Neural cell (in vitro differentiated cells): ENCODE data around the gene VPS33B. TPM values are rescaled to one million over a fixed set of nuclear protein-coding genes. Genes with fewer than 3 reads are reported as not detected.

Source experiments
- H2AFZ ChIP-seq: fragments of 200-600, 300-800 bp; sonication (generic), shearing (Covaris generic); 2 replicates; pipeline ENCODE4 v1.6.0; 2014; ENCODE audit warnings: low read depth, mild to moderate bottlenecking, antibody characterized with exemption, low read length, moderate library complexity
- H3F3A ChIP-seq: fragments of 200-600 bp; shearing (Covaris generic); 2 replicates; pipeline ENCODE4 v1.6.1; 2016; ENCODE audit warnings: mild to moderate bottlenecking, moderate library complexity, mixed read lengths, antibody characterized with exemption, low read length; ENCODE audit not compliant: insufficient read depth, poor library complexity, severe bottlenecking
- H3K27ac ChIP-seq: fragments of 200-600, 300-800 bp; sonication (generic), shearing (Covaris generic); 2 replicates; pipeline ENCODE4 v1.5.1; 2014; ENCODE audit warnings: mild to moderate bottlenecking, low read length, moderate library complexity
- H3K27me3 ChIP-seq: fragments of 300-800, 200-600 bp; sonication (generic), shearing (Covaris generic); 2 replicates; pipeline ENCODE4 v1.6.0; 2014; ENCODE audit warnings: mild to moderate bottlenecking, low read depth, low read length, moderate library complexity; ENCODE audit not compliant: insufficient read depth
- H3K36me3 ChIP-seq: fragments of 300-800, 200-600 bp; sonication (generic), shearing (Covaris generic); 2 replicates; pipeline ENCODE4 v1.5.1; 2014; ENCODE audit warnings: mild to moderate bottlenecking, antibody characterized with exemption, low read length, moderate library complexity; ENCODE audit not compliant: insufficient read depth
- H3K4me2 ChIP-seq: fragments of 300-800, 200-600 bp; sonication (generic), shearing (Covaris generic); 2 replicates; pipeline ENCODE4 v1.6.0; 2014; ENCODE audit warnings: mild to moderate bottlenecking, low read length
- H3K4me3 ChIP-seq: fragments of 300-800, 200-600 bp; sonication (generic), shearing (Covaris generic); 2 replicates; pipeline ENCODE4 v1.5.1; 2014; ENCODE audit warnings: mild to moderate bottlenecking, low read length, moderate library complexity
- H3K79me2 ChIP-seq: fragments of 200-600 bp; shearing (Covaris generic); replicated peaks from 2 replicates; pipeline ENCODE4 v1.6.0; 2014; ENCODE audit warnings: mild to moderate bottlenecking, low read length, moderate library complexity; ENCODE audit not compliant: insufficient read depth
- H3K9ac ChIP-seq: fragments of 300-800, 200-600 bp; sonication (generic), shearing (Covaris generic); 2 replicates; pipeline ENCODE4 v1.6.1; 2016; ENCODE audit warnings: mild to moderate bottlenecking, low read length, mixed read lengths
- H3K9me2 ChIP-seq: fragments of 200-600 bp; shearing (Covaris generic); 2 replicates; pipeline ENCODE4 v1.6.1; 2016; ENCODE audit warnings: mild to moderate bottlenecking, low read length, mixed read lengths; ENCODE audit not compliant: insufficient read depth
- H3K9me3 ChIP-seq: fragments of 200-600, 300-800 bp; sonication (generic), shearing (Covaris generic); 2 replicates; pipeline ENCODE4 v1.6.1; 2016; ENCODE audit warnings: mild to moderate bottlenecking, mixed run types, low read length, moderate library complexity, mixed read lengths
- H4K20me1 ChIP-seq: fragments of 200-600 bp; shearing (Covaris generic); 2 replicates; pipeline ENCODE4 v1.6.1; 2016; ENCODE audit warnings: mild to moderate bottlenecking, mixed run types; ENCODE audit not compliant: insufficient read depth
- EP300 ChIP-seq: fragments of 450-650 bp; conservative IDR thresholded peaks from 2 replicates; pipeline ENCODE4 v1.6.1; 2014; ENCODE audit warnings: antibody characterized with exemption, mild to moderate bottlenecking, moderate library complexity; ENCODE audit not compliant: poor library complexity, severe bottlenecking
- EZH2 ChIP-seq: fragments of 200-600, 300-800 bp; shearing (Covaris generic), sonication (generic); IDR thresholded peaks from 2 replicates; pipeline ENCODE4 v1.6.1; 2014; ENCODE audit warnings: antibody characterized with exemption, low read length, borderline replicate concordance, mild to moderate bottlenecking; ENCODE audit not compliant: insufficient read depth, poor library complexity, severe bottlenecking
- MXI1 ChIP-seq: fragments of 450-650 bp; conservative IDR thresholded peaks from 2 replicates; pipeline ENCODE4 v1.6.1; 2014; ENCODE audit warnings: antibody characterized with exemption, mild to moderate bottlenecking; ENCODE audit not compliant: poor library complexity, severe bottlenecking
- POLR2AphosphoS5 ChIP-seq: IDR thresholded peaks from 2 replicates; pipeline ENCODE4 v1.6.1; 2012
- RAD21 ChIP-seq: fragments of 450-650 bp; conservative IDR thresholded peaks from 2 replicates; pipeline ENCODE4 v1.6.1; 2014; ENCODE audit warnings: antibody characterized with exemption, mild to moderate bottlenecking, moderate library complexity
- SMC3 ChIP-seq: fragments of 450-650 bp; conservative IDR thresholded peaks from 2 replicates; pipeline ENCODE4 v1.6.1; 2014; ENCODE audit warnings: antibody characterized with exemption, mild to moderate bottlenecking, moderate library complexity; ENCODE audit not compliant: poor library complexity
- TAF1 ChIP-seq: IDR thresholded peaks from 2 replicates; pipeline ENCODE4 v1.6.1; 2012; ENCODE audit warnings: low read depth
- polyA plus RNA-seq: library from polyadenylated mRNA; depleted of rRNA; stranded (reverse); fragments of >200 nt; gene quantifications from 2 replicates; pipeline ENCODE4 v1.2.3, GENCODE V29; 2014
- TF ChIP-seq, protein P1 (sequence below): IDR thresholded peaks from 2 replicates; pipeline ENCODE4 v1.6.1; 2012; ENCODE audit warnings: borderline replicate concordance
- TF ChIP-seq, protein P2 (sequence below): fragments of 450-650 bp; IDR thresholded peaks from 2 replicates; pipeline ENCODE4 v1.5.1; 2014; ENCODE audit warnings: antibody characterized with exemption, mild to moderate bottlenecking, moderate library complexity; ENCODE audit not compliant: poor library complexity, severe bottlenecking

Gene VPS33B
- polyA plus RNA-seq, 1 donor from 2014 or later, result 54.9 TPM

DNA sequence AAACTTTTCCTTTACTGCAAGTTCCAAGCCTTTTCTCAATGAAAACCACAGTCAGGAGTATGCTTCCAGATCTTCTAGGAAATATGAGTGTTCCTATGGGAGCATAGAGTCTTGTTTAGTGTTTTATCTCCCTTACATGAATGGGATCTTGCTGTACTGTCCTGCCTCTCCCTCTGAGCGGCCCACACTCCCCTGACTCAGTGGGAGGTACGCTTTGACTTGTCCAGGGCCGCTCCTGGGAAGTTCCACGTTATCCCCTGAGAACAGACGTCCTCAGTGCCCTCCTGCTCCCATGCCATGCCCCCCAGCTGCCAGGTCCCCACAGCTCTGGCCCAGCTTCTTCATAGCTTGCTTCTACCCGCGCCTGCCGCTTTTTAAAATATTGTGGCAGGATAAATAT is 28.9 kb upstream of the VPS33B start:
- H3K4me3 ChIP-seq, result no peak overlapping the region
- H3K4me2 ChIP-seq, result no peak overlapping the region
- no peaks in the 10 kb centered on the region for H3K36me3 ChIP-seq
- no peak overlapping the region for H3K9ac ChIP-seq
- H3F3A ChIP-seq, result no peaks in the 10 kb centered on the region
- no peaks in the 10 kb centered on the region for H3K79me2 ChIP-seq
- TF ChIP-seq SMC3 (no peak), EZH2 (no peak), TAF1 (no peak), RAD21 (no peak), EP300 (no peak), POLR2AphosphoS5 (no peak), MXI1 (no peak)
- TF ChIP-seq, protein P1, sequence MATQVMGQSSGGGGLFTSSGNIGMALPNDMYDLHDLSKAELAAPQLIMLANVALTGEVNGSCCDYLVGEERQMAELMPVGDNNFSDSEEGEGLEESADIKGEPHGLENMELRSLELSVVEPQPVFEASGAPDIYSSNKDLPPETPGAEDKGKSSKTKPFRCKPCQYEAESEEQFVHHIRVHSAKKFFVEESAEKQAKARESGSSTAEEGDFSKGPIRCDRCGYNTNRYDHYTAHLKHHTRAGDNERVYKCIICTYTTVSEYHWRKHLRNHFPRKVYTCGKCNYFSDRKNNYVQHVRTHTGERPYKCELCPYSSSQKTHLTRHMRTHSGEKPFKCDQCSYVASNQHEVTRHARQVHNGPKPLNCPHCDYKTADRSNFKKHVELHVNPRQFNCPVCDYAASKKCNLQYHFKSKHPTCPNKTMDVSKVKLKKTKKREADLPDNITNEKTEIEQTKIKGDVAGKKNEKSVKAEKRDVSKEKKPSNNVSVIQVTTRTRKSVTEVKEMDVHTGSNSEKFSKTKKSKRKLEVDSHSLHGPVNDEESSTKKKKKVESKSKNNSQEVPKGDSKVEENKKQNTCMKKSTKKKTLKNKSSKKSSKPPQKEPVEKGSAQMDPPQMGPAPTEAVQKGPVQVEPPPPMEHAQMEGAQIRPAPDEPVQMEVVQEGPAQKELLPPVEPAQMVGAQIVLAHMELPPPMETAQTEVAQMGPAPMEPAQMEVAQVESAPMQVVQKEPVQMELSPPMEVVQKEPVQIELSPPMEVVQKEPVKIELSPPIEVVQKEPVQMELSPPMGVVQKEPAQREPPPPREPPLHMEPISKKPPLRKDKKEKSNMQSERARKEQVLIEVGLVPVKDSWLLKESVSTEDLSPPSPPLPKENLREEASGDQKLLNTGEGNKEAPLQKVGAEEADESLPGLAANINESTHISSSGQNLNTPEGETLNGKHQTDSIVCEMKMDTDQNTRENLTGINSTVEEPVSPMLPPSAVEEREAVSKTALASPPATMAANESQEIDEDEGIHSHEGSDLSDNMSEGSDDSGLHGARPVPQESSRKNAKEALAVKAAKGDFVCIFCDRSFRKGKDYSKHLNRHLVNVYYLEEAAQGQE, result no peak
- TF ChIP-seq, protein P2, sequence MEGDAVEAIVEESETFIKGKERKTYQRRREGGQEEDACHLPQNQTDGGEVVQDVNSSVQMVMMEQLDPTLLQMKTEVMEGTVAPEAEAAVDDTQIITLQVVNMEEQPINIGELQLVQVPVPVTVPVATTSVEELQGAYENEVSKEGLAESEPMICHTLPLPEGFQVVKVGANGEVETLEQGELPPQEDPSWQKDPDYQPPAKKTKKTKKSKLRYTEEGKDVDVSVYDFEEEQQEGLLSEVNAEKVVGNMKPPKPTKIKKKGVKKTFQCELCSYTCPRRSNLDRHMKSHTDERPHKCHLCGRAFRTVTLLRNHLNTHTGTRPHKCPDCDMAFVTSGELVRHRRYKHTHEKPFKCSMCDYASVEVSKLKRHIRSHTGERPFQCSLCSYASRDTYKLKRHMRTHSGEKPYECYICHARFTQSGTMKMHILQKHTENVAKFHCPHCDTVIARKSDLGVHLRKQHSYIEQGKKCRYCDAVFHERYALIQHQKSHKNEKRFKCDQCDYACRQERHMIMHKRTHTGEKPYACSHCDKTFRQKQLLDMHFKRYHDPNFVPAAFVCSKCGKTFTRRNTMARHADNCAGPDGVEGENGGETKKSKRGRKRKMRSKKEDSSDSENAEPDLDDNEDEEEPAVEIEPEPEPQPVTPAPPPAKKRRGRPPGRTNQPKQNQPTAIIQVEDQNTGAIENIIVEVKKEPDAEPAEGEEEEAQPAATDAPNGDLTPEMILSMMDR, result no peak
- no peak overlapping the region for H3K27ac ChIP-seq
- H4K20me1 ChIP-seq, result no peaks in the 10 kb centered on the region
- H3K9me2 ChIP-seq, result no peaks in the 10 kb centered on the region
- no peak overlapping the region for H2AFZ ChIP-seq
- no peaks in the 10 kb centered on the region for H3K27me3 ChIP-seq
- H3K9me3 ChIP-seq, result no peaks in the 10 kb centered on the region

DNA sequence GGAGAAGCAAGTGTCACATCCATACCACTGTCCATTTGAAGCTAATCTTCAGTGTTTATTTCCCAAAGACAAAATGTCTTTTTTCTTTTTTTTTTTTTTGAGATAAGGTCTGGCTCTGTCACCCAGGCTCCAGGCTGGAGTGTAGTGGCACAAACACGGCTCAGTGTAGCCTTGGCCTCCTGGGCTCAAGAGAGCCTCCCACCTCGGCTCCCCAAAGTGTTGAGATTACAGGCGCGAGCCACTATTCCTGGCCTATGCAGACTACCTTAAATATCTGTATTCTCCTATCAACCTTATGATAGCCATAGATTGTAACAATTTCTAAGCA is 27.7 kb upstream of the VPS33B start:
- Histone ChIP-seq H3K27ac (no peak overlapping the region), H3K4me3 (no peak overlapping the region), H3K4me2 (no peak overlapping the region), H4K20me1 (no peaks in the 10 kb centered on the region), H3K9me2 (no peaks in the 10 kb centered on the region), H3K36me3 (no peaks in the 10 kb centered on the region), H3K9me3 (no peaks in the 10 kb centered on the region), H3K27me3 (no peaks in the 10 kb centered on the region), H3K79me2 (no peaks in the 10 kb centered on the region), H2AFZ (no peak overlapping the region), H3K9ac (no peak overlapping the region), H3F3A (no peaks in the 10 kb centered on the region)
- TF ChIP-seq, protein P2, result peak; percentile 6
- TF ChIP-seq, protein P1, result no peak
